ENCODE measurements around the gene PTPRC. TPM values are rescaled to one million over a fixed set of nuclear protein-coding genes. Genes with fewer than 3 reads are reported as not detected.

The PTPRC gene
- total RNA-seq, 2 experiments from 2014 or later = 475 to 499 TPM

DNA sequence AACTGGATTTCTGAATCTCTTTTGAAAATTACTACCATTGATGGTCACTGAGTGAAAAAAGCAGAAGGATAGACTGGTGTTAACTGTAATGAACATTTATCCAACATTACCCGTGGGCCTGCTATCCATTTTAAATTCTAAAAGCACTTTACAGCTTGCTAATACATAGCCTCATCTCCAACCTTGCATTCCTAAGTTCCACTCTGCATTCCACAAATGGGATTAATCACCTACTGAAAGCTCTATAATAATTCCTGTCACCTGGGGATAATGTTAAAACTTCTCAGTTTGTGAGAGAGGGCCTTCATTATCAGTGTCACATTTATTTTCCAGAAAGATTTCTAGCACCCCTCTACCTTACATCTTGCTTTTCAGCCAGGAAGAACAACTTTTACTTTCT lies 38.2 kb downstream of the PTPRC start:
- CTCF ChIA-PET = no interaction called here
- Mint-ChIP-seq H3K4me3 (peak overlapping the region; percentile 73), H3K27me3 (no peaks in the 10 kb centered on the region), H3K9me3 (peaks cover 2% of the 10 kb centered on the region), H3K4me1 (ENCODE audit: low read depth) (peaks cover 83% of the 10 kb centered on the region), H3K36me3 (ENCODE audit: low read depth) (peaks cover 77% of the 10 kb centered on the region), H3K27ac (peak overlapping the region; percentile 90)
- TF ChIP-seq, protein P1, sequence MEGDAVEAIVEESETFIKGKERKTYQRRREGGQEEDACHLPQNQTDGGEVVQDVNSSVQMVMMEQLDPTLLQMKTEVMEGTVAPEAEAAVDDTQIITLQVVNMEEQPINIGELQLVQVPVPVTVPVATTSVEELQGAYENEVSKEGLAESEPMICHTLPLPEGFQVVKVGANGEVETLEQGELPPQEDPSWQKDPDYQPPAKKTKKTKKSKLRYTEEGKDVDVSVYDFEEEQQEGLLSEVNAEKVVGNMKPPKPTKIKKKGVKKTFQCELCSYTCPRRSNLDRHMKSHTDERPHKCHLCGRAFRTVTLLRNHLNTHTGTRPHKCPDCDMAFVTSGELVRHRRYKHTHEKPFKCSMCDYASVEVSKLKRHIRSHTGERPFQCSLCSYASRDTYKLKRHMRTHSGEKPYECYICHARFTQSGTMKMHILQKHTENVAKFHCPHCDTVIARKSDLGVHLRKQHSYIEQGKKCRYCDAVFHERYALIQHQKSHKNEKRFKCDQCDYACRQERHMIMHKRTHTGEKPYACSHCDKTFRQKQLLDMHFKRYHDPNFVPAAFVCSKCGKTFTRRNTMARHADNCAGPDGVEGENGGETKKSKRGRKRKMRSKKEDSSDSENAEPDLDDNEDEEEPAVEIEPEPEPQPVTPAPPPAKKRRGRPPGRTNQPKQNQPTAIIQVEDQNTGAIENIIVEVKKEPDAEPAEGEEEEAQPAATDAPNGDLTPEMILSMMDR (IDR thresholded peaks at IDR 0.05) = no peak
- ATAC-seq = no peak
- intact Hi-C loops (cut with micrococcal nuclease) = no loop called here
- no peak for DNase-seq
- POLR2A ChIA-PET = interaction anchor here (1.3 to 6.5 kb wide), 3 partner anchors 14 to 20 kb away, joined by 3 to 61 read pairs (median 5); no protein-coding TSS in a partner anchor

DNA sequence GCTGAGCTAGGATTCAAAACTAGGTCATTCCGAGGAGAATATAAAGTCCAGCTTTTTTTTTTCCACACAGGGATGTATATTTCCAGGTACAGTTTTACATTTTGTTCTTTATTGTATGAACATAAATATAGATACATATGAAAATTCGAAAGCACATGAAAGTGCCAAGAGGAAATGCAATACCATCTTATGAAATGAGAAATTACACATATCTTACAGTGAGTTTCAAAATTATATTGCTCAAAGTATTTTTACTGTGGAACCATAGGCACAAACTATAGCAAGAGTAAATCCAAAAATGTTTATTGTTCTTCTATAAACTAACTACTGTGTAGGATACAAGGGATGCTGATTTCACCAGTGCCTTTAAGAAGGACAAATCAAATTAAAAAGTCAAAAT lies 39.0 kb downstream of the PTPRC start:
- Mint-ChIP-seq H3K4me3 (peak overlapping the region; percentile 73), H3K27ac (peak overlapping the region; percentile 90), H3K4me1 (ENCODE audit: low read depth) (peaks cover 83% of the 10 kb centered on the region), H3K9me3 (peaks cover 2% of the 10 kb centered on the region), H3K27me3 (no peaks in the 10 kb centered on the region), H3K36me3 (ENCODE audit: low read depth) (peaks cover 73% of the 10 kb centered on the region)
- ATAC-seq (no peak), DNase-seq (no peak)
- POLR2A ChIA-PET = interaction anchor here (1.5 to 6.5 kb wide), 3 partner anchors 15 to 38 kb away, joined by 5 to 61 read pairs (median 16); partner anchors contain the start of gene PTPRC
- CTCF ChIA-PET = no interaction called here
- TF ChIP-seq, protein P1 (IDR thresholded peaks at IDR 0.05) = no peak
- intact Hi-C loops (cut with micrococcal nuclease) = no loop called here

DNA sequence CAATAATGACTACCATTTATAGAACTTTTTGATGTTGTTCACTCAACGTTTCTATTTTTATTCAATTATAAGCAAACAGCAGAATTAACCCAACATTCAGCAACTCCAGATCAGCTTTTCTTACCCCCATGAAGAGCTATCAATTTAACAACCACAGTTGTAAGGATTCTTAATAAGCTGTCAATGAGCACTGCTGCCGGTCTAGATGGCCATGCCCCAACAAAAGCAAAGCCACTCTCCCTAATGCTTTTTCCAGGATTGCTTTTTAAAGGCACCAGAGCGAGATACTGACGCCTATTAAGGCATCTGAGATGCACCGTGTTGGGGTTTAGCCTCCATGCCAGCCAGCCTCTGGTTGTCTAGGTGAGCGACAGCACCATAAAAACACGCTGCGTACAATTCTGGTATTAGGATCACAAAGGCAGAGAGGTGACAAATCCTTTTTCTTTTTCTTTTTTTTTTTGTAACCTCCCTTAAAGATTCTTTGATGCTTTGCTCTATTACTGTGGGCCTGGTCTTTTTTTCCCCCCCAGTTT lies 39.5 kb downstream of the PTPRC start:
- POLR2A ChIA-PET = interaction anchor here (0.7 to 6.5 kb wide), 6 partner anchors 9 to 159 kb away, joined by 3 to 67 read pairs (median 10); partner anchors contain the start of gene PTPRC
- H3K27me3 Mint-ChIP-seq = no peaks in the 10 kb centered on the region
- CTCF ChIA-PET = interaction anchor here (0.9 to 1.4 kb wide), 2 partner anchors 15 to 39 kb away, joined by 3 read pairs; no protein-coding TSS in a partner anchor

DNA sequence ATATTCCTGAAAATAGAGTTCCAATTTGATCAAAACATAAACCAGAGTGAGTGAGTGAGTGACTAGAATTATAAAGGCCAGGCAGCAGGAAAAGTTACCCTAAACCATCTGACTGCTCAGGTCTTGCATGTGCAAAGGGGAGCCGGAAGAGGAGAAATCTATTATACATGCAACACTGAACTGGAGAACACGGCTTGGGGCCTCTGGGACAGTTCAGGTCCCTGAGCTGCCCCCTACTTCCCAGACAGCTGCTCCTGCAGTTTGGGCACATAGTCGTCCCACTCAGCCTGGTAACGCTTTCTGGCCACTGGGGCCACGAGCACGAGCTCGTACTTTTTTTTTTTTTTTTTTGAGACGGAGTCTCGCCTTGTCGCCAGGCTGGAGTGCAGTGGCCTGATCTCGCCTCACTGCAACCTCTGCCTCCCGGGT lies 40.1 kb downstream of the PTPRC start:
- CTCF ChIA-PET = interaction anchor here (0.9 to 1.4 kb wide), 2 partner anchors 16 to 39 kb away, joined by 3 read pairs; no protein-coding TSS in a partner anchor
- intact Hi-C loops (cut with micrococcal nuclease) = no loop called here
- H3K36me3 Mint-ChIP-seq (ENCODE audit: low read depth) = peaks cover 74% of the 10 kb centered on the region
- peak overlapping the region; percentile 90 for H3K27ac Mint-ChIP-seq
- no peaks in the 10 kb centered on the region for H3K27me3 Mint-ChIP-seq
- POLR2A ChIA-PET = interaction anchor here (0.7 to 6.5 kb wide), 10 partner anchors 9 to 159 kb away, joined by 3 to 67 read pairs (median 6); partner anchors contain the start of gene PTPRC
- DNase-seq (peak; percentile 50), ATAC-seq (peak; percentile 35)
- peaks cover 84% of the 10 kb centered on the region for H3K4me1 Mint-ChIP-seq (ENCODE audit: low read depth)
- TF ChIP-seq, protein P1 (IDR thresholded peaks at IDR 0.05) = no peak
- H3K9me3 Mint-ChIP-seq = peaks cover 2% of the 10 kb centered on the region
- H3K4me3 Mint-ChIP-seq = peak overlapping the region; percentile 73

More for the DNA sequence above, 39.5 kb downstream of the PTPRC start:
- Mint-ChIP-seq H3K4me3 (peak overlapping the region; percentile 73), H3K27ac (peak overlapping the region; percentile 90), H3K9me3 (peaks cover 2% of the 10 kb centered on the region), H3K4me1 (ENCODE audit: low read depth) (peaks cover 83% of the 10 kb centered on the region), H3K36me3 (ENCODE audit: low read depth) (peaks cover 74% of the 10 kb centered on the region)
- intact Hi-C loops (cut with micrococcal nuclease) = no loop called here
- DNase-seq (peak; percentile 56), ATAC-seq (peak; percentile 25)
- TF ChIP-seq, protein P1 (IDR thresholded peaks at IDR 0.05) = no peak

Data from activated CD8-positive, alpha-beta T cell treated with anti-CD3 and anti-CD28 coated beads for 36 hours (primary cell).